A549 (cell line): ENCODE data around the gene PTPN1.

Experiments used
- CTCF ChIP-seq: fragments of >200 bp; sonication (Bioruptor Twin); formaldehyde crosslinking; IDR thresholded peaks from 3 replicates; pipeline ENCODE4 v1.5.1; 2016
- FOSL2 ChIP-seq, 2 experiments: fragments of 450-650 bp in 1 of 2; fragments of >200 bp in 1 of 2; sonication (Bioruptor Twin) in 1 of 2; formaldehyde crosslinking; IDR thresholded peaks; 2 replicates each; pipeline versions ENCODE4 v1.5.0 to v1.6.1; 2016 to 2020; ENCODE audit warnings: mild to moderate bottlenecking in 1 of 2, moderate library complexity in 1 of 2
- MAFK ChIP-seq: fragments of 450-650 bp; IDR thresholded peaks from 2 replicates; pipeline ENCODE4 v1.6.1; 2014; ENCODE audit not compliant: partially characterized antibody
- POLR2A ChIP-seq: IDR thresholded peaks from 2 replicates; pipeline ENCODE4 v1.6.1; 2012; ENCODE audit warnings: mild to moderate bottlenecking, low read length
- RAD21 ChIP-seq, 2 experiments: fragments of >200 bp in 1 of 2; sonication (Bioruptor Twin) in 1 of 2; formaldehyde crosslinking in 1 of 2; IDR thresholded peaks in 1 of 2; conservative IDR thresholded peaks in 1 of 2; 2 replicates in 1 of 2; 3 replicates in 1 of 2; pipeline ENCODE4 v1.6.1; 2012 to 2018; ENCODE audit warnings: inconsistent platforms in 1 of 2
- SMC3 ChIP-seq: fragments of >200 bp; sonication (Bioruptor Twin); formaldehyde crosslinking; IDR thresholded peaks from 3 replicates; pipeline ENCODE4 v1.6.1; 2018; ENCODE audit warnings: inconsistent platforms

- TF ChIP-seq SMC3 (no peak), CTCF (no peak), POLR2A (no peak), MAFK (peak; percentile 78), RAD21 (conservative IDR thresholded peaks at IDR 0.05 in 1 of 2, IDR thresholded peaks at IDR 0.05 in 1 of 2) (no peak), FOSL2 (IDR thresholded peaks at IDR 0.05) (no peak), FOSL2 (CRISPR knock-in tag; IDR thresholded peaks at IDR 0.05) (no peak)
Observed at GRCh38 chr20:50582092-50582491, 71.9 kb downstream of the PTPN1 start.
